Ishikawa (cell line): ENCODE data around the gene NAPA.

Source experiments
- CEBPB ChIP-seq: IDR thresholded peaks from 2 replicates; pipeline ENCODE4 v1.6.1; 2012
- CREB1 ChIP-seq: IDR thresholded peaks from 2 replicates; pipeline ENCODE4 v1.6.1; 2012; ENCODE audit warnings: low read depth
- EGR1 ChIP-seq: IDR thresholded peaks from 2 replicates; pipeline ENCODE4 v1.6.1; 2012
- EP300 ChIP-seq: IDR thresholded peaks from 2 replicates; pipeline ENCODE4 v1.6.1; 2012; ENCODE audit warnings: borderline replicate concordance
- FOXM1 ChIP-seq: IDR thresholded peaks from 2 replicates; pipeline ENCODE4 v1.6.1; 2012; ENCODE audit warnings: low read depth, borderline replicate concordance
- MAX ChIP-seq: IDR thresholded peaks from 2 replicates; pipeline ENCODE4 v1.6.1; 2012
- NFIC ChIP-seq: IDR thresholded peaks from 2 replicates; pipeline ENCODE4 v1.6.1; 2012
- RAD21 ChIP-seq: IDR thresholded peaks from 2 replicates; pipeline ENCODE4 v1.6.1; 2012; ENCODE audit warnings: low read depth
- REST ChIP-seq: IDR thresholded peaks from 2 replicates; pipeline ENCODE4 v1.6.1; 2012; ENCODE audit warnings: low read depth, mild to moderate bottlenecking
- TAF1 ChIP-seq: IDR thresholded peaks from 2 replicates; pipeline ENCODE4 v1.6.1; 2012; ENCODE audit warnings: low read depth, mild to moderate bottlenecking
- TCF12 ChIP-seq: IDR thresholded peaks from 2 replicates; pipeline ENCODE4 v1.6.1; 2012; ENCODE audit warnings: low read depth
- TEAD4 ChIP-seq: IDR thresholded peaks from 2 replicates; pipeline ENCODE4 v1.6.1; 2012
- USF1 ChIP-seq: IDR thresholded peaks from 2 replicates; pipeline ENCODE4 v1.6.1; 2012
- YY1 ChIP-seq: IDR thresholded peaks from 2 replicates; pipeline ENCODE4 v1.6.1; 2012; ENCODE audit warnings: low read depth
- ZBTB7A ChIP-seq: IDR thresholded peaks from 2 replicates; pipeline ENCODE4 v1.6.1; 2012; ENCODE audit warnings: low read depth

Gene NAPA

GRCh38 chr19:47497821-47498520 lies 16.9 kb downstream of the NAPA start:
- no peak for TF ChIP-seq TCF12
- no peak for TF ChIP-seq MAX

GRCh38 chr19:47497050-47497766 lies 17.7 kb downstream of the NAPA start:
- TF ChIP-seq CEBPB (no peak), MAX (no peak), RAD21 (no peak), ZBTB7A (no peak), CREB1 (no peak)

GRCh38 chr19:47495478-47496372 lies 19.1 kb downstream of the NAPA start:
- TF ChIP-seq CEBPB (no peak), MAX (no peak), TCF12 (no peak), NFIC (no peak), FOXM1 (no peak), ZBTB7A (no peak), REST (no peak), EP300 (no peak), RAD21 (no peak), USF1 (no peak), EGR1 (no peak)

GRCh38 chr19:47494729-47495128 lies 20.1 kb downstream of the NAPA start:
- TF ChIP-seq TAF1 (no peak), FOXM1 (no peak), CEBPB (no peak)

GRCh38 chr19:47494211-47494547 lies 20.7 kb downstream of the NAPA start:
- no peak for TF ChIP-seq TEAD4
- TF ChIP-seq MAX = no peak
- TF ChIP-seq FOXM1 = no peak
- no peak for TF ChIP-seq TAF1
- TF ChIP-seq EP300 = no peak
- TF ChIP-seq NFIC = no peak
- TF ChIP-seq USF1 = no peak
- TF ChIP-seq RAD21 = no peak
- no peak for TF ChIP-seq ZBTB7A
- TF ChIP-seq YY1 = no peak
- no peak for TF ChIP-seq TCF12
- TF ChIP-seq CREB1 = no peak
- no peak for TF ChIP-seq REST
- no peak for TF ChIP-seq EGR1
- TF ChIP-seq CEBPB = no peak
